Measurements from ENCODE around the gene FURIN. TPM values are rescaled to one million over a fixed set of nuclear protein-coding genes. Genes with fewer than 3 reads are reported as not detected.

FURIN gene
- total and polyA plus RNA-seq, 2 donors (not counting 1 experiment from before 2014, with no cell fraction given), result 19.4 to 27.9 TPM

DNA sequence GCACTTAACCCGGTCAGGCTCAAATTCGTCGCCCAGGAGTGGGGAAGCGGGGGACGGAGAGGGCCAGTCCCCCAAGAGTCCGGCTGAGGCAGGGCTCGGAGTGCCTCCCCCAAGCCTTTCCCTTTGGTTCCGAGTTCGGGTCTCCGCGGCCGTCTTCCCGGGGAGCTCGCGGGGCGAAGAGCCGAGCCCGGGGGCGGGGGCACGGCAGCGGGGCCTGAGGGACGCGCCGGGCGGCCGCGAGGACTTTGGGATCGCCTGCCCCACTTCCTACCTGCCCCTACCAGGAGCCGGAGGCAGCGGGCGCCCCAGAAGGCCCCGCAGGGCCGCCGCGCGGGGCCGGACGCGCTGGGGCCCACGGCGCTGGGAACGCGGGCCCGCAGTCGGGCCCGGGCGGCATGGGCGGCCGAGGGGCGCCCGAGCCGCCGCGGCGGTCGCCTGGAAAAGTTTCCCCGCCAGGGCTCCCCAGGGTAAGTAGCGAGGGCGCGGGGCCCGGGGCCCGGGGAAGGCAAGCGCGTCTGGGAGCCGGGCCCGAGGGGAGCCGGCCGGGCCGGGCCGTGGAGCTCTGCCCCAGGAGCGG, 2.8 kb downstream of the FURIN start:
- peak overlapping the region; percentile 84 for H3K27ac ChIP-seq (ENCODE audit: insufficient read depth, low read length)
- H3K9ac ChIP-seq (ENCODE audit: insufficient read depth, low read length), result peak overlapping the region; percentile 84
- H3K4me1 ChIP-seq (ENCODE audit: control insufficient read depth, extremely low read depth, insufficient read depth, low read length), result peaks cover 24% of the 10 kb centered on the region
- H3K4me3 ChIP-seq (replicated peaks in 1 of 4; ENCODE audit: control extremely low read depth in 1 of 4, insufficient read depth in 1 of 4, low read depth in 3 of 4, low read length in 4 of 4), result peak overlapping the region; percentile 74 to 81 (median 76)
- peak overlapping the region; percentile 91 for H3K4me2 ChIP-seq (ENCODE audit: extremely low read depth, insufficient read depth, low read length)
- no peaks in the 10 kb centered on the region for H3K9me3 ChIP-seq (ENCODE audit: control insufficient read depth, insufficient read depth, low read depth, low read length)
- DNase-seq (ENCODE audit: low read depth in 2 of 2), result peak; percentile 26 to 38
- TF ChIP-seq, protein P1, sequence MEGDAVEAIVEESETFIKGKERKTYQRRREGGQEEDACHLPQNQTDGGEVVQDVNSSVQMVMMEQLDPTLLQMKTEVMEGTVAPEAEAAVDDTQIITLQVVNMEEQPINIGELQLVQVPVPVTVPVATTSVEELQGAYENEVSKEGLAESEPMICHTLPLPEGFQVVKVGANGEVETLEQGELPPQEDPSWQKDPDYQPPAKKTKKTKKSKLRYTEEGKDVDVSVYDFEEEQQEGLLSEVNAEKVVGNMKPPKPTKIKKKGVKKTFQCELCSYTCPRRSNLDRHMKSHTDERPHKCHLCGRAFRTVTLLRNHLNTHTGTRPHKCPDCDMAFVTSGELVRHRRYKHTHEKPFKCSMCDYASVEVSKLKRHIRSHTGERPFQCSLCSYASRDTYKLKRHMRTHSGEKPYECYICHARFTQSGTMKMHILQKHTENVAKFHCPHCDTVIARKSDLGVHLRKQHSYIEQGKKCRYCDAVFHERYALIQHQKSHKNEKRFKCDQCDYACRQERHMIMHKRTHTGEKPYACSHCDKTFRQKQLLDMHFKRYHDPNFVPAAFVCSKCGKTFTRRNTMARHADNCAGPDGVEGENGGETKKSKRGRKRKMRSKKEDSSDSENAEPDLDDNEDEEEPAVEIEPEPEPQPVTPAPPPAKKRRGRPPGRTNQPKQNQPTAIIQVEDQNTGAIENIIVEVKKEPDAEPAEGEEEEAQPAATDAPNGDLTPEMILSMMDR (conservative IDR thresholded peaks at IDR 0.05 in 1 of 2, IDR thresholded peaks at IDR 0.05 in 1 of 2; ENCODE audit: low read depth in 1 of 2, low read length in 2 of 2), result no peak
- TF ChIP-seq EZH2 (IDR thresholded peaks at IDR 0.05; ENCODE audit: low read length, missing control alignments), result no peak
- peaks cover 38% of the 10 kb centered on the region for H3K79me2 ChIP-seq (ENCODE audit: control insufficient read depth, insufficient read depth, low read length)
- no peaks in the 10 kb centered on the region for H3K27me3 ChIP-seq (ENCODE audit: control insufficient read depth, insufficient read depth, low read length)
- peak overlapping the region; percentile 78 for H2AFZ ChIP-seq (ENCODE audit: low read length)
- H4K20me1 ChIP-seq (ENCODE audit: control insufficient read depth, extremely low read depth, insufficient read depth, low read length), result no peaks in the 10 kb centered on the region
- peaks cover 2% of the 10 kb centered on the region for H3K36me3 ChIP-seq (ENCODE audit: control insufficient read depth, insufficient read depth, low read length)

DNA sequence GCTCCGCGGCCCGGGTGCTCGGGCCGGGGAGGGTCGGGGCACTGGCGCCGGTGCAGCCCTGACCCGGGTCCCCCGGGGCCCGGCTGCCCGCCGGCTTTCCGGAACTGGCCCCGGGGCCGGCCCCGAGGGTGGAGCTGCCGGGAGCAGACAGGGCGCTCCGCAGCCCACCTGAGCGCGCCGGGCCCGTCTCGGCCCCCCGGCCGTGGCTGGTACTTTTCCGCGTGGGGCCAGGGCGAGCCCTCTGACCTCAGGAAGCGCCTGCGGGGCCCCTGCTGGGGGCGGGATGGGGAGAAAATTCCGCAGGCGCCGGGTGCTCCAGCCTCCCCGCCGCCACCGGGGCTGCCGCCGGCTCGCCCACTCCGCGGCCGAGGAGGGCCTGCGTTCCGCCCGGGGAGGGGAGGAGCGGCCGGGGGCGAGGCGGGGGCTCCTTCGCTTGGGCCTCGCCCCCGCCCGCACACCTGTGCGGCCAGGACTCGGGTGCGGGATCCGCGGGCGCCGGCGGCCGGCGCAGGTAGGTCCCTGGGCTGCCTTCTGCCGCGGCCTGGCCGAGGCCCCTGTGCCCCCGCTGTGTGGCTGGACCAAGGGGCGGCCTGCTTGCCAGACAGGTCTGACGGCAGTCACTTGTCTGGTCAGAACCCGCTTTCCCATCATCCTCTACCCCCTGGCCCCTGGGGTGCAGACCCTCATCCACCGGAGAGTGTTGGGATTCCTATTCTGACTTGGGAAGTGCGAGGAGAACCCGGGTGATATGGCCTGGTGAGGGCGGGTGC, 3.5 kb downstream of the FURIN start:
- Histone ChIP-seq H3K4me1 (ENCODE audit: control insufficient read depth, extremely low read depth, insufficient read depth, low read length) (peaks cover 24% of the 10 kb centered on the region), H3K9ac (ENCODE audit: insufficient read depth, low read length) (peak overlapping the region; percentile 84), H3K79me2 (ENCODE audit: control insufficient read depth, insufficient read depth, low read length) (peaks cover 38% of the 10 kb centered on the region)

More for the DNA sequence above, 3.5 kb downstream of the FURIN start:
- no peak overlapping the region for H2AFZ ChIP-seq (ENCODE audit: low read length)
- H3K36me3 ChIP-seq (ENCODE audit: control insufficient read depth, insufficient read depth, low read length), result peaks cover 2% of the 10 kb centered on the region
- no peaks in the 10 kb centered on the region for H3K27me3 ChIP-seq (ENCODE audit: control insufficient read depth, insufficient read depth, low read length)
- peak overlapping the region; percentile 100 for H3K4me2 ChIP-seq (ENCODE audit: extremely low read depth, insufficient read depth, low read length)
- peak overlapping the region; percentile 58 to 81 (median 73) for H3K4me3 ChIP-seq (replicated peaks in 1 of 4; ENCODE audit: control extremely low read depth in 1 of 4, insufficient read depth in 1 of 4, low read depth in 3 of 4, low read length in 4 of 4)
- peak overlapping the region; percentile 62 for H3K27ac ChIP-seq (ENCODE audit: insufficient read depth, low read length)
- H4K20me1 ChIP-seq (ENCODE audit: control insufficient read depth, extremely low read depth, insufficient read depth, low read length), result no peaks in the 10 kb centered on the region
- no peaks in the 10 kb centered on the region for H3K9me3 ChIP-seq (ENCODE audit: control insufficient read depth, insufficient read depth, low read depth, low read length)
- TF ChIP-seq, protein P1 (conservative IDR thresholded peaks at IDR 0.05 in 1 of 2, IDR thresholded peaks at IDR 0.05 in 1 of 2; ENCODE audit: low read depth in 1 of 2, low read length in 2 of 2), result no peak
- TF ChIP-seq EZH2 (IDR thresholded peaks at IDR 0.05; ENCODE audit: low read length, missing control alignments), result no peak
- no peak for DNase-seq (ENCODE audit: low read depth in 2 of 2)

Data from fibroblast of lung (primary cell).